Measurements from ENCODE around the gene U2AF1.
"Not testable (repeated sequence)": the region's sequence is repeated elsewhere in the genome, so short reads cannot be mapped to it uniquely, and the experiment has no call there.

- TF ChIP-seq YY1 (IDR thresholded peaks at IDR 0.05; ENCODE audit: insufficient read depth, insufficient read length); ZNF274 (IDR thresholded peaks at IDR 0.05; ENCODE audit: low read depth, low read length); SUZ12 (IDR thresholded peaks at IDR 0.05; ENCODE audit: extremely low read depth, insufficient read depth, insufficient read length): not testable (repeated sequence)
These were observed 46.2 kb upstream of the U2AF1 start for GRCh38 chr21:43153601-43154000.
